Renal cortex interstitium (tissue), 11 donors: ENCODE results near the gene AQP2. TPM values are rescaled to one million over a fixed set of nuclear protein-coding genes. Genes with fewer than 3 reads are reported as not detected.

Experiments used
- DNase-seq, 11 donors: peaks; one replicate each; pipeline ENCODE4 v3.0.0-alpha.2; 2013; ENCODE audit warnings: low read depth in 9 of 11, low spot score in 4 of 11; ENCODE audit errors: extremely low read depth in 1 of 11
- polyA plus RNA-seq, 3 donors: library from polyadenylated mRNA; unstranded; fragments of 120-200 nt; gene quantifications; one replicate each; pipeline ENCODE4 v1.2.1, GENCODE V29; 2013; ENCODE audit not compliant: insufficient read length in 3 of 3

The AQP2 gene
- polyA plus RNA-seq, 3 donors: 56.9 to 435 (median 117) TPM

DNA sequence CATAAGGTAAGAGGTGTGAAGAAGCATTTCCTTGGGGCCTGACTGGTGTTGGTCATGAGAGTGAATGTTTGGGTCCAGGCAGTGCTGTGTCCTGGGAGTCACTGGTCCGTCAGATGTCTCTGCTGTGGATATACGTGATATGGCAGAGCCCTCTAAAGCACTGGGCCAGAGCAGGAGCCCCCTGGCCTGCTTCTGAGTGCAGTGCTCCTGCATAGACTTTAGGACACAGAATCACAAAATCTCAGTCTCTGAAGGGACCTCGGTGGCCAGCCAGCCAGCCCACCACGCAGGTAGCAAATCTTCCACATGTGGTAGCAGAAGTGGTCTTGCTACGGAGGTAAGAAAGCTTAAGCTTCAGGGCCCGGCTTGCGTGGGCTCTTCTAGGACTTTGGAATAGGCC, 18.5 kb upstream of the AQP2 start:
- DNase-seq: no peak

DNA sequence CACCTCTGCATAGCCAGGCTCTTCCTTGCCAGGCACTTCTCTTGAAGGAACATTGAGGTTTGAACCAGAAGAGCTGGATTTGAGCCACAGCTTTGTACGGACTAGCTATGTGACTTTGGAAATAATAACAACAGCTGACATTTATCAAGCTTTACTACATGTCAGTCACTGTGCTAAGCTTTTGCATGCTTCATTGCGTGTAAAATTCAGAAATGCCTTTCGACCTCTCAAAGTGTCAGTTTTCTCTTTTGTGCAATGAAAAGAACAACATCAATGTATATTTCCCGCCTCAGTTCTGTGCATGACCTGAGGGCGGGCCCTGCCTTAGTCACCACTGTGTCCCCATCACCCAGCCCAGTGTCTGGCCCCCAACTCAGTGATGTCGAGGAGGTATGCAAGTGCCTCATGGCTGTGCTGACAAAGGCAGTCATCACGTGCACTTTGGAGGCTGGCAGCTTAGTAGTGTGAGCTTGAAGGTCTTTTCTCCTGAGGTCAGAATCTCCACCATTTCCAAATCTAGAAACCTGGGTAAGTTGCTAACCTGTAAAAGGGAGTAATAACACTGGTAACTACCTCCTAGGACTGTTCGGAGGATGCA, 17.9 kb upstream of the AQP2 start:
- DNase-seq: peak in 5 of 11 donors; percentile 55 to 73 (median 65)

DNA sequence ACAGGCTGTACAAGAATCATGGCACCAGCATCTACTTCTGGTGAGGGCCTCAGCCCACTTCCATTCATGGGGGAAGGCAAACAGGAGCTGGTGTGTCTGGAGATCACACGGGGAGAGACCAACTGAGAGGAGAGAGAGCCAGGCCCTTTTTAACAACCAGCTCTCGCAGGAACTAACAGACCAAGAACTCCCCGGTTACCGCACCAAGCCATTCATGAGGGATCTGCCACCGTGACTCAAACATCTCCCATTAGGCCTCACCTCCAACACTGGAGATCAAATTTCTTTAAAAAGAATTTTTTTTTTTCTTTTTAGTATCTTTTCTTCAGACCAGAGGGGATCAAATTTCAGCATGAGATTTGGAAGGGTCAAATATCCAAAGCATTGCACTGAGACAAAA, 16.7 kb upstream of the AQP2 start:
- no peak for DNase-seq

DNA sequence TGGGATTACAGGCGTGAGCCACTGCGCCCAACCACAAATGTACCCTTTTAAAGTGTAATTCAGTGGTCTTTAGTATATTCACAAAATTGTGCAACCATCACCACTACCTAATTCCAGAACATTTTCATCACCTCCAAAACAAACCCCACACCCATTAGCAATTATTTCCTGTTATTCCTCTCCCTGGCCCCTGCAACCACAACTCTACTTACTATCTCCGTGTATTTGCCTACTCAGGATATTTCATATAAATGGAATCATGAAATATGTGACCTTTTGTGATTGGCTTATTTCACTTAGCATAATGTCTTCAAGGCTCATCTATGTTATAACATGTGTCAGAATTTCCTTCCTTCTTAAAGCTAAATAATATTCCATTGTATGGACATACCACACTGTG, 16.0 kb upstream of the AQP2 start:
- no peak for DNase-seq

DNA sequence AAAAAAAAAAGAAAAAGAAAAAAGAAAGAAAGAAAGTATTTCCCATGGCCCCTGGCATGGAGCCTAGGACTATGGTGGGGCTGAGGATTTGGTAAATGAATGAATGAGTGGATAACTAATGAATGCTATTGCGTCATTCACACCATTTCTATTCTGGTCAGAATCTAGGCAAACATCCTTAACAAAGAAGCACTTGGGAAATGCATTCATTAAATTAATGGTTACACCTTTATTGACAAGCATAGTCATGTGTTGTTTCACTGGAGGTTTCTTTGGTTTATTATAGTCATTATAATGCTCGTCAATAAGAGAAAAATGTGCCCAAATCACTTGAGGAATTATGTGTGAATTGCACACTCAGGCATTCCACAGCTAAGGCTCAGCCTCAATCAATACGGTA, 13.6 kb upstream of the AQP2 start:
- no peak for DNase-seq

DNA sequence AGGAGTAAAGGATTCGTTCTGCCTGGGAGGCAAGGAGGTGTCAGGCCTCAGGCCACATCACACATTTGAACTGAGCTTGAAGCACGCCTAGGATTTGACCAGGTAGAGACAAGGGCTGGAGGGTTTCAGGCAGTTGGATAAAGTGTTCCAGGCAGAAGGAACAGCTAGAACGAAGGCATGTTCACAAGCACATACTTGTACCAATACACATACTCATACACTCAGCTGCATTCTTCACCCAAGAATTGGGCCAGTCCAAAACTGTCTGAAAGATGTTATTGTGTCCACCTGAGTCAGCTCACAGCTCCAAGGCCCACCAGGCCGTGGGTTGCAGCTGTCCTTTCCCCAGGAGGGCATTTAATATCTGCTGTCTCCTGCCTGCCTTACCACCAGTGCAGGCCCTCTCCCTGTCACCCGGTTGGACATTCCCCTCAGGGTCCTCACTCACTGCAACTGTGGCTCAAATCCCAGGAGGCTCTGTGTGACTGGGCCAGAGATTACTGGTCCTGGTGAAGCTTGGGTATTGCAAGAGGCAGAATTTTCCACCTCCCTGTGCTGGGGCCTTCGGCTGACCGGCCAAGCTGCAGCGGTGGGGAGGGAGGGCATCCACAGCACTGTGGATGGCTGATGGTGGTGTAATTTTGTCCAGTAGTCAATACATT, 12.8 kb upstream of the AQP2 start:
- no peak for DNase-seq

DNA sequence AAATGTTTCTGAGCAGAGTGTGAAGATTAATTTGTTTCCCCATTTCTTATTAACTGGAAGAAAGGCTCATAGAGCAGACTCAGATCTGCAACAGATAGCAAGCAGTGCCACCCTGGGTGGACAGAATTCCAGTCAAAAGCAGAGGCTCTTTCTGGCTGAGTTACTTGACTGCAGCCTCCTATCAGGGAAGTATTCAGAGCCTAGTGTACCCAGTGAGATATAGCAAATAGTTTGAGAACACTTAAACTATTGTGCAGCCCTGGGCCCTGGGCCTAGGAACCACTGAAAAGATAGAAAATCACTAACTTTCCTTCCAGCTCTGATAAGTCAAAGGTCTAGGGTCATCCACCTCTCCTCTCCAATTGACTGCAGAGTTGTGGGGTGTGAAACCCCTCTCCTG, 11.2 kb upstream of the AQP2 start:
- DNase-seq: no peak

DNA sequence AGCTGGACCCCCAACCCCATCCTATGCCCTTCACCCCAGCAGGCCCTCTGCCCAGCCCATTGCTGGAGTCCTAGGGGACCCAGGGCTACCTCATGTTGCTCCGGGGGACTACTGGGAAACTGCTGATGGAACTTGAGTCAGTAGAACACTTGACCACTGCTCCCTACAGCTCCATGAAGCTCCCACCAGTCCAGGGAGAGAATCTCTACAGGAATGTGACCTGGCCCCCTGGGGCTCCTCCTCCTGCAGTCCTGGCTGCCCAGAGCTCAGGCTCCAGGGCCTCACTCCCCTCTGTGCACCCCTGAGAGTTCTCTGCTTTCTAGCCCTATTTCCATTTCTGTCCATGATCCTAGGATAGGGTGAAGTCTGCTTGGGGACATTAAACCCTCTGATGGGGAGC, 10.8 kb upstream of the AQP2 start:
- DNase-seq: no peak

DNA sequence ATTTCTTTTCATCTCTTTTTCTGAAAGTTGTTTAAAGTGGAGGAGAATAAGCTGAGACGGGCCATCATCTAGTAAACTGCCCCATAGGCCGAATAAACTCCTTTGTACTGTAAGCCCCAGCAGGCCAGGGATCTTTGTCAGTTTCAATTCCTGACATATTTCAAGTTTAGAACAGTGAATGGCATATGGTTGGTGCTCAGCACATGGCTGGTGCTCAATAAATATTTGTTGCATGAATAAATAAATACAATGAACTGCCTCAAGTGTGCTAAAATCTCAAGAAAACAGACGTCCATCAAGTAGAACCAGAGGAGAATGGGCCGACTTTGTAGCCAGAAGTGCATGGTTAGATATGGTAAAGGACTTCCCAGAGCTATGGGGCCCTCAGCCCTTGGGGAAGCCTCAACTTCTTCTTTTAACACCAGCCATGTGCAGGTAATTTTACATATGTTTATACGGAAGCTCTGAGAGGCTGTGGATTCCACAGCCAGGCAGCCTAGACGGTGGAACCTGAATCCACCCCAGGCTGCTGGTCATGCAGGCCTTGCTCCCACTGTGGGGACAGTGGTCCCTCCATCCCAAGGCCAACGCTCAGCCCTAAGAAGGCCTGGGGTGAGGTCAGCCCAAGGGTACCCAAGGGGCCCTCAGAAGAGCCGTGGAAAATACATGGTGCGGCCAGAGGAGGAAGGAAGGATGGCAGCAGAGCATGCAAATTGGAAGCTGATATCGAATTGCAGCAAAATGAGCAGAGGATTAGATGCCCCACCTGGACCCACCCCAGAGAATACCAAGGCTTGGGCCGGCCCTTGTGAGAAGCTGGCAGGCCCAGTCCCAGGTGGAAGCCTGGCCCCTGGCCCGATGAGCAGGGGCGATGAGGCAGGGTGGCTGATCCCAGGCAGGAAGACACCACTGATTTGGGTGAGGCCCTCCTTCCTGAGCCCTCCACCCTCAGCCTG, 8.7 kb upstream of the AQP2 start:
- no peak for DNase-seq

DNA sequence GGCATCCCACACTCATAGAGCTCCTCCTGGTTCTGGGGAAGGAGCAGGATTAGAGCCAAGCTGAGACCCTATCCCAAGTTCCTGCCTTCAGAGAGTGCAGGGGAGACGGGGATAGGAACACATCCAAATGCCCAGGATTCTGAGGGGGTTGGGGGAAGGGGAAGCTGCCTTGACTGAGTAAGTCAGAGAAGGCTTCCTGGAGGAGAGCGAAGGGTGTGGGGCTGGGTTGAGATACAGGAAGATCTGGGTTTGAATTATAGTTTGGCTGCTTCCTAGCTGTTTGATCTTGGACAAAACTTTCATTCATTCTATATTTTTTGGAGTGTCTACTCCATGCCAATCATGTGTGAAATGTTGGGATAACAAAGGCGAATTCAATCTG, 8.0 kb upstream of the AQP2 start:
- no peak for DNase-seq

DNA sequence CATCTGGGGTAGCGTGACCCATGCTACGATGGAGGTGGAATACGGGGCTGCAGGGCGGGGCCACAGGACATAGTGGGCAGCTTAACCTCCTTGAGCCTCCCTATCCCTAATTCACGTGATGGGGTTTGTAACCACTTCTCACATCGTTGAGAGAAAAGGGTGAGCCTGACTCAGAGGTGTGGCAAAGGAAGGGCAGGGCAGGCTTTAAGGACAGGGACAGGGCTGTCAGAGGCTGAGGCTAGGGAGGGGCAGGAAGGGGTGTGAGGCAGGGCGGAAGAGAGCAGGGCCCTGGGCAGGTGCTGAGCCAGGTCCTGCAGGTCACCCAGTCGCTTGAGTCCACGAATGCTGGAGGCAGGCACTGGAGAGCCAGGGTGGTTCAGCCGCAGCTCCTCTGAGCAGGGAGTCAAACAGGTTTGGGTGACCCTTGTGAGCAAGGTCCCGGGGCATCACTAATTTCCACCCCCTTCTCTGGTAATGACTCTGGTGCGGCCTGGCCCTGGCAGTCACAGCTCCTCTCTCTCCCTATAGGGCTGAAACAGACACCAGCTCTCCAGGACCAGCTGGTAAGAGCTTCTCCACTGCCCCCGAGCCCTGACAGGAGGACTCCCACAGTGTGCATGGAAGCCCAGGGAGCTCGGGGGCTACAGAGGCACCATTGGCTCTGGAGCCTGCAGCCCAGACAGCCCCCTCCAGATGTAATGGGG, 7.5 kb upstream of the AQP2 start:
- DNase-seq: no peak

DNA sequence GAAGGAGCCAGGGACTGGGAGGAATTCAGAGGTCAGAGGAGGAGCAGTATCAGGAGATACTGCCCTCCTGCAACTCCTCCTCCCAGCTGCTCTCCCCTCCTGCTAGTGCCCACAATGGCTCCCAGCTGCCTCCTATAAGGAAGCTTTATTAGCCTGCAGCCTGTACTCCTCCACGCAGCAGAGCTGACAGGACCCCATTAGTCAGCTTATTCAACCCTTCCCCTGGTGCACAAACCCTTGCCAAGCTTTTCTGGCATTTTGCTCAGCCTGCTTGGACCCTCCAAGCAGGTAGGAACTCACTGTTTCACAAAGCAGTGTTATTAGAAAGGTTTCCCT, 6.9 kb upstream of the AQP2 start:
- DNase-seq: no peak

DNA sequence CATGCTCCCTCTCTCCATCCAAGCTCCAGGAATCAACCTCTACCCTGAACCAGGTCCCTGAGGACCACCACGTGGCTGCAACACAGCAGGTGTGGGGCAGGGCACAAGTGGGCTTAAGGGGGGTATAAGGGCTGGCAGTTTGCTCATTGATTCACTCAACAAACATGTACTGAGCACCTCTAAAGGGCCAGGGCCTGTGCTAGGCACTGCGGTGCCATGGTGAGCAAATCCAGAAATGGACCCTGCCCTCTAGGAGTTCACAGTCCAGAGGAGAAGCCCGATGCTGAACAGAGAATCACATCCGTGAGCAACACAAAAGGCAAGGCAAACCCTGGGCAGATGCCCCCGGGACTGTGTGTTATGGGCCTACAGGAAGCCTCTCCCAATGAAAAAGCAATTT, 6.5 kb upstream of the AQP2 start:
- DNase-seq: no peak

DNA sequence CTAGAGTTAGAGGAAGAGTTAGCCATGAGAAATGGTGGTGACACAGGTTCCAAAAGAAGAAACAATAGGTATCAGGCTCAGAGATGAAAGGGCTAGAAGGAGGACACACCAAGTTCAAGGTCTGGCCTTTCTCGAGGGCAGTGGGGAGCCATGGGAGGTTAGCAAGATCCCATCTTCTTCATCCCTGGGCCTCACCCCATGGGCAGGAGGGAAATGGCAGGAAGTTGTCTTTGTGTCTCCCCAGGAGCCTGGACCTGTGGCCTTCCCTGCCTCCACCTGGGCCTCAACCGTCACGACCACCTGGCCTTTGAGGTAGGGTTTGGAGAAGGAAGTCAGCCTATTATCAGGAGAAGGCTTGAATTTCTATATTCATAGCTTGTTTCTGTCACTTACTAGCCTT, 5.8 kb upstream of the AQP2 start:
- no peak for DNase-seq

DNA sequence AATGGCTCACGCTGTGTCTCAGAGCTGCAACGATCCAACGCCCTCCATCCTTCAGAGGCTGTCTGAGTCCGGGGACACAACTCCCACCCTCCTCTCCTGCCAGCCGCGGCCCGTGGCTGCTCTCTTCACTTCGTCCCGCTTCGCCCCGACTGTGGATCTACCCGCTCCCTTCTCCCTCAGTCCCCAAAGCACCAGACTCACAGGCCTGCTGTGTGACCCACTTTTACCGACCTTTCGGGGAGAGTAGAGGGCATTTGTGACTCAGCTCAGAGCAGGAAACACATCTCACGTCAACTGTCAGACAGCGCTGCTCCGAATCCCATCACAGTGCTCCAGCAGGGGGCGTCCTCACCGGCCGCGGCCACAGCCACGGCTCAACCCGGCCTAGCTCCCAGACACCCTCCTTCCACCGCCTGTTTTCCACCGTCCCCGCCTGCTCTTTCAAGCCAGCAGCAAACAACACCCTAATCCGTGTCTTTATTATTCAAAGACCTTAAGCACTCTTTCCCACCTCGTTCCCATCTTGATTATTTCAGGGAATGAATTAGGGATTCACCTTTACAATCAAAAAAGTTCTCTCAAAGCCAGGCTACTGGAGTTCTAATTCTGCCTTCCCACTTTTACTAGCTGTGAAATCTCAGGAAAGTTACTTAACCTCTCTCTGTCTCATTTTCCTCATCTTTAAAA, 5.0 kb upstream of the AQP2 start:
- DNase-seq: peak in 6 of 11 donors; percentile 52 to 77 (median 68)

DNA sequence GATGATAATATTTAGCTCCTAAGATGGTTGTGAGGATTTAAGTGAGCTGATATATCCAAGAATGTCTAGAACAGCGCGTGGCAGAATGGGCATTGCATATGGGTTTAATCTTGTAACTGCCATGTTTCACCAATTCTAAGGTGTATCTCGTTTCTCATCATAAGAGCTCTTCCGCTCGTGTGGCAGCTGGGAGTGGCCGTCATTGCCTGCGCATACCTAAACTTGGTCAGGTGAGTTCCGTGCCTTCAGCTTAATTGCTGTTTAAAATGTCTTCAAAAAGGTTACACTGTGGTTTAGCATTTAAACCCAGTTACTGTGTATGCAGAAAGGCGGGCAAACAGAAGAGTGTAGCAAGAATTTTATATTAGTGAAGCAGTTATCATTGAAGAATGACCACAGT, 4.5 kb upstream of the AQP2 start:
- DNase-seq: no peak

DNA sequence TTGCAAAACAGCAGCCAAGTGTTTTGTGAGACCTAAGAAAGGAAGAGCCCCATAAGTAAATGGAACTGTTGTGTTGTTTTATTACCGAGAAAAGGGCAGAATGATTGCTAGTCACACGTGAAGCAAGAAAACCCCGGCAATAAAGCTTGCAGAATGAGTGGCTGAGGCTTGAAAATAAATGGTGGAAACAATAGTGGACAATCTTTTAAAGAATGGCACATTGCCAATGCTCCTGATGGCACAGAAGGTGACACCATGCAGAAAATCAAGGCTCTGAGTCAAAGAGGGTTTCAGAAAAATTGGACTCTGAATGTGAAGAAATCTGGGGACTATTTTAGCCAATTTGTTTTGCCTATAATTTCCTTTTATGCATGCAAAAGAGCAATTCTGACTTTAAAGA, 4.0 kb upstream of the AQP2 start:
- no peak for DNase-seq

DNA sequence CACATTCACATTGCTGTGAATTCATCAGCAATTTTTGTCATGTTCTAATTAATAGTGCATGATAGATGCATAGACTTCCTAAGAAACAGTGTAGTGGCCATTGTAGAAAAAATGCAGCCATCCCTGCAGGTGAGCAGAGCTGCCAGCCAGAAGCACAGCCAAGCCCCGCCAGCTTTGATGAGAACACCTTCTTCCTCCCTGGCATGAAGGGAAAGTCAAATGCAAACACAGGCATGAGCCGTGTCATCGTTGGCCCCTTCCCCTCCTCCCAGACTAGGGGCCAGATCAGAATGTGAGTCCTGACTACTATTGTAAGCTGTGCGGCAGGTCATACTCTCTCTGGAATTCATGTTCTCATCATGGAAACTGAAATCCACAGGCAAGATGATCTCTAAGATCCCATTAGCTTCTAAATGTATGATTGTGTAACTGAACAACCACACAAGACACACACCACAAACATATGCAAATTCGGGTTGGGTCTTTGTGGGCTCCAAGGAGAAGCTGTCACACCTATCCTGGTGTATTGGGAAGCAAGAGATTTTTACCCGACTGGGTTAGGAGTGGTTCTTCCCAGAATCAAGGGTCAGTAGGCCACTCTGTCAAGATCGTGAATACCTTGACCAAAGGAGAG, 2.8 kb upstream of the AQP2 start:
- no peak for DNase-seq
